Iris pigment epithelial cell (primary cell): ENCODE data around the gene C4BPA.

Experiments
- DNase-seq: peaks from one replicate; pipeline ENCODE4 v3.0.0-alpha.2; 2011; ENCODE audit warnings: low read depth

C4BPA gene

GRCh38 chr1:207077470-207078377 is 26.3 kb upstream of the C4BPA start:
- peak; percentile 80 for DNase-seq

GRCh38 chr1:207078578-207079132 is 25.4 kb upstream of the C4BPA start:
- DNase-seq = no peak

- no peak for DNase-seq
Observed at GRCh38 chr1:207079706-207080241, 24.3 kb upstream of the C4BPA start.

GRCh38 chr1:207081088-207081487 is 22.9 kb upstream of the C4BPA start:
- no peak for DNase-seq

GRCh38 chr1:207081806-207082205 is 22.2 kb upstream of the C4BPA start:
- no peak for DNase-seq

GRCh38 chr1:207084232-207084631 is 19.8 kb upstream of the C4BPA start:
- DNase-seq = peak; percentile 31

- DNase-seq = peak; percentile 85
Observed at GRCh38 chr1:207084701-207085180, 19.3 kb upstream of the C4BPA start.

GRCh38 chr1:207085887-207086286 is 18.1 kb upstream of the C4BPA start:
- no peak for DNase-seq

- DNase-seq = peak; percentile 51
Observed at GRCh38 chr1:207088161-207088560, 15.9 kb upstream of the C4BPA start.

GRCh38 chr1:207088701-207089626 is 15.1 kb upstream of the C4BPA start, which contains the start of gene C4BPB:
Gene C4BPB, plus strand, starts transcription at chr1:207088860. Its CDS starts 672 bp downstream, at chr1:207089532.
- no peak for DNase-seq

GRCh38 chr1:207089627-207090355 is 14.2 kb upstream of the C4BPA start:
- no peak for DNase-seq

- no peak for DNase-seq
Observed at GRCh38 chr1:207091200-207091908, 12.7 kb upstream of the C4BPA start.

GRCh38 chr1:207093944-207094343 is 10.1 kb upstream of the C4BPA start:
- DNase-seq = no peak

- no peak for DNase-seq
Observed at GRCh38 chr1:207097871-207098324, 6.1 kb upstream of the C4BPA start.

GRCh38 chr1:207101720-207102119 is 2.3 kb upstream of the C4BPA start:
- DNase-seq = no peak

- peak; percentile 40 for DNase-seq
Observed at GRCh38 chr1:207102146-207102545, 1.9 kb upstream of the C4BPA start.

GRCh38 chr1:207102659-207103058 is 1.4 kb upstream of the C4BPA start:
- no peak for DNase-seq

- no peak for DNase-seq
Observed at GRCh38 chr1:207109004-207109403, 5.0 kb downstream of the C4BPA start.

- DNase-seq = no peak
Observed at GRCh38 chr1:207112616-207113296, 8.7 kb downstream of the C4BPA start.

GRCh38 chr1:207115269-207115668 is 11.2 kb downstream of the C4BPA start:
- DNase-seq = peak; percentile 75
